ENCODE data around the gene KMT2A.
"Not testable (repeated sequence)": the region's sequence is repeated elsewhere in the genome, so short reads cannot be mapped to it uniquely, and the experiment has no call there.

KMT2A gene

DNA sequence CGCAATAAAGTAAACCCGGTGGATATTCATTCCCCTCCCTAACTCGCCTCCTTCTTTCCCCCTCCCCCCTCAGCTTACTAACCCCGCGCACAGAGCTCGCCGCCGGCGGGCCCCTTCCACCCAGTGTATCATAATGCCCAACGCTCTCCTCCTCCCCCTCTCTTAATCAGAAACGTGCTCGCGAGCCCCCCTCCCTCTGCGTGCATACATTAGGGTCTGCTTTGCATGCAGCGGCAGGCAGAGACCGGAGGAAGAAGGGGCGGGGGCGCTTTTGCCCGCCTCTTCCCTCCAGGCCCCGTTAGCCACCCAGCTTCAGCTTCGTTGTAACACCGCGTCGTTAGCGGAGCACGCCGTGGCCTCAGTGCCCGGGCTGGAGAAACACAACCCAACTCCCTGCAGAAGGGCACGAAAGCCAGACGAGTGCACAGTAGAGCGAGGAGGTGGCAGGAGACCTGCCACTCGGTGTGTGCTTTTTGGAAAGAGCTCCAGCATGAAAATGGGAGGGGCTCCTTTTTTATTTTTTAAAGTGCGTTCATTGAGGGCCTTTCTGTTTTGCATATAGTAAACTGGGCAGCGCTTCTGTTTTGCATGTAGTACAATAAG lies 901 bp upstream of the KMT2A start:
- peak; percentile 61 for DNase-seq (ENCODE audit: low read depth)

DNA sequence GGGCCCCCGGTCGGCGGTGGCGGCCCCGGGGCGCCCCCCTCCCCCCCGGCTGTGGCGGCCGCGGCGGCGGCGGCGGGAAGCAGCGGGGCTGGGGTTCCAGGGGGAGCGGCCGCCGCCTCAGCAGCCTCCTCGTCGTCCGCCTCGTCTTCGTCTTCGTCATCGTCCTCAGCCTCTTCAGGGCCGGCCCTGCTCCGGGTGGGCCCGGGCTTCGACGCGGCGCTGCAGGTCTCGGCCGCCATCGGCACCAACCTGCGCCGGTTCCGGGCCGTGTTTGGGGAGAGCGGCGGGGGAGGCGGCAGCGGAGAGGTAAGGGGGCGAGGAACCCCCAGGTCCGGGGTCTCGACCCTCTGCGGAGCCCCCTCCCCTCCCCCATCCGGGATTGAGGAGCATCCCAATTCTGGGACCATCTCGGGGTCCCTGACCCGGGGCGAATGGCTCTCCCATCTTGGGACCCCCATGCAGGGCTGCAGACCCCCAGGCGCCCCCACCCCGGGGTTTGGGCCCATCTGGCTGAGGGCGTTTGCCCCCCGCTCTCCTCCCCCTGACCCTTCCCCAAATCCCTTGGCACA lies 431 bp downstream of the KMT2A start:
- DNase-seq (ENCODE audit: low read depth): no peak

- peak; percentile 25 for DNase-seq (ENCODE audit: low read depth)
Measured at GRCh38 chr11:118437208-118438125, 1.2 kb downstream of the KMT2A start.

DNA sequence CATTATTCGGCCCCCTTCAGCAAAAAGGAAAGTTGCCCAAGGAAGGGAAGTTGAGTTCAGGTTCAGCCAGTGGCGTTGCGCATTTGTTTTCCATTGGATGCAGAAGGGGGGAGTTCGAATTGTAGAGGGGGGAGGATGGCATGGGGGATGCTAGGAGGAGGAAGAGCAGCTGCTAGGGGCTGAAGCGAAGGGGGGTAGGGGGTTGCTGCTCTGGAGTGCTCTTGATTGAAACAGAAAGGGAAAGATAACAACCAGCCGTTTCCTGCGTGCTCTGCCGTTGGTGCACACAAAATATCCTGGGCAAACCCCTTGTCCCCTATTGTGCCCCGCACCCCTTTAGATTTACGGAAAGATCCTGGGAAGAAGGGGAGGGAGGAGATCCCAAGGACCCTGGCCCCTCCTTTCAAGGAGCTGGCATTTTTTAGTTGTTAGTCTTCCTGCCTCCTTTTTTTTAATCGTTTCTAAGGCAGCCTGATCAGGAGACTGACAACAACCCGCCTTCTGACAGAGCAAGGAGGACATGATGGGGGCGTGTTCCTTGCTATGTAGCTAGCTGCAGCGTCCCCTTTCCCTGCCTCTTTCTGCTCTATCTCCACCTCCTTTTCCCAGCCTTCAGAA lies 2.1 kb downstream of the KMT2A start:
- peak; percentile 21 for DNase-seq (ENCODE audit: low read depth)

DNA sequence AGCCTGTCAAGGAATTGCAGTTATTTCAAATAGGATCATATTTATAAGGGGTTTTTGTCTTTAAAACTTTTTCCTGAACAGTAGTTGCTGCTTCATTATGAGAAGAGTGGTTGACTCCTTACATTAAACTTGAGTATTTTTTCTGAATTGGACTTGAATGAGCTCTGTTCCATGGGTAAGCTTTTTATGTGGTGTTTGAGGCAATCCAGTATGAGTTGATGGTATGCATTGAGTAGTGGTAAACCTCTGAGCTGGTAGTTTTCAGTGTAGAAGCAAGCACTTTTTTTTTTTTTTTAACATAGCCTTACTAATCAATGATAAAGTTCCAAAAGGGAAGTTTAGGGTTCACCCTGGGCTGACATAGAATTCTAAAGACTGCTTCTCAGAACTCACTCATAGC lies 3.4 kb downstream of the KMT2A start:
- DNase-seq (ENCODE audit: low read depth): no peak

DNA sequence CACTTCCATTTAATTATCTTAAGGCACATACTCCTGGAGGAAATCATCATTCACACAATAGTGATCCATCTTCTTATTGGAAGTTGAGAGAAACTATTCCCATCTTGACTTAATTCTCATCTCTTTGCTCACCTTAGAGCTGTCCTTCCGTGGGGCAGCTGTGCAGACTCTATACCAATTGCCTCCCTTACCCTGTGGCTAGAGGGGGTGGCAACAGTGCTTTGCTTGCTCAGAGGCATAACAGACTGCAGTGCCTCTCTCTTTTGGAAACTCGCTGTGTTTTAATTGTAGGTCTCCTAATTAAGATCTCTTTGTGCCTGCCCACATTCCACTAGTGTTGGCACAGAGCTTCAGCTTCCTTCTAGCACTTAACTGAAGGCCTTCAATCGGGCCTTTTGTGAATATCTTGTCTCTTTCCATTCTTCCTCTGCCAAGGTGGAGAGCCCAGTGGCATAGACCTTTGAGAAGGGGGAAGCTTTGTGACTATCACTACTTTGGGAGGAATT lies 5.5 kb downstream of the KMT2A start:
- DNase-seq (ENCODE audit: low read depth): no peak

GRCh38 chr11:118442301-118442700 lies 6.0 kb downstream of the KMT2A start:
- no peak for DNase-seq (ENCODE audit: low read depth)

GRCh38 chr11:118442908-118443589 lies 6.8 kb downstream of the KMT2A start:
- DNase-seq (ENCODE audit: low read depth): no peak

DNA sequence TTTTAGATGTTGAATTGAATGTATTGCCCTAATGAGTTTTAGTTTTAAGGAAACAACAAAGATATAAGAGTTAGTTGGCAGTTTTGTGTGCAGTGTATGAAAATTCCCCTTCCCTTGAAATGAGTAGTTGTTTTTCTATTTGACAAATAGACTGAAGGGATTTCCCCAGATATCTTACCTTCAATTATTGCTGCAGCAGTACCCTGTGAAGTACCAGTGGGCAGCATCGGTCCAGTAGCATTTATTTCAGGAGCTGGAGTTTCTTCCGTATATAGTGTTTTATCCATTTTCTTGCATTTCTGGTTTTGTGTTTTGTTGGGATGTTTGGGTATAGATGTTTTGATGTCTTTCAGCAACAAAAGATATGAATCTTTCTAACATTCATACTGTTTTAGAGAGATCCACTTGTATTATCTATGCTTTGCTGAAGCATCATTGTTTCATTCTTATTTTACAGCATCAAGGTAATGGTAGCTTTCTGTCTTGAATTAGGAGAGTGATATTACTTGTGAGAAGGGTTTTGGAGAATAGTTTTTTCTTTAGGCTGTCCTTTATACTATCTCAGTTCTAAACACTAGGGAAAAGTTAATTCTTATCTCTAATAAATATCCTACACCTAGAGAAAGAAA lies 7.4 kb downstream of the KMT2A start:
- no peak for DNase-seq (ENCODE audit: low read depth)

GRCh38 chr11:118447423-118447822 lies 11.1 kb downstream of the KMT2A start:
- DNase-seq (ENCODE audit: low read depth): no peak

DNA sequence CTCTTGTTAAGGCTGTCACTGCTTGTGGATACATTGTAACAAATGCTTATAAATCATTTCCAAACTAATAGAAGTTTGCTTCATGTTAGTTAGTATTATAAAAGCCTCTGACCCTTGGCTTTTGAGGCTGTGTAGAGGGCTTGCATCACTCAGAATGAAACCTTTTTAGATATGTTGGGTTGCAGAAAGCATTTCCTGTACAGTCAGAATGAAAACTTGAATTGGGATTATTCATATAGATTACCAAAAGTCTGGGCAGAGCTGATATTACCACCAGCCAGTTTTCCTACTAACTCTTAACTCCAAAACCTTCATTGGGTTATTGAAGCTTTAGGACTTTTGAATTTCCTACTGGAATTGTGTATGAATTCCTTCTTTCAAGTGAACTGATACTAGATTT lies 12.0 kb downstream of the KMT2A start:
- DNase-seq (ENCODE audit: low read depth): no peak

- DNase-seq (ENCODE audit: low read depth): no peak
Measured at GRCh38 chr11:118449316-118449918, 13.1 kb downstream of the KMT2A start.

DNA sequence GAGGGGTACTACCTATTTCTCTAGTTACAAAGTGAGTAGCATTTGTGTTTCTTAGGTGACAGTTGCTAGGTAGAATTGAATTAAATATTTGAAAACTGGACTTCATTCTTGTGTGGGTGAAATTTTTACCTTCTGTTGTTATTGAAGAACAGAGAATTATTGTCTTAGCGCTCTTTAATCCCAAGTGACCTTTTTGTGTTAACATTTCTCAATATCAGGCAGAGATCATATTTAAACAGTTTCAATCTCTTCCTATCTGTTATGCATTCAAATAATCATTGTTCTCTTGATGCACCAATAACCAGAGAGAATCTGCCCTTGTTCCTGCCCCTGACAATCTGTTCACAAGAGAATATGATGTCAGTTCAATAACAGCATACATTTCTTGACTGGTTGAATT lies 14.2 kb downstream of the KMT2A start:
- DNase-seq (ENCODE audit: low read depth): no peak

GRCh38 chr11:118462178-118462577 lies 25.9 kb downstream of the KMT2A start:
- no peak for DNase-seq (ENCODE audit: low read depth)

DNA sequence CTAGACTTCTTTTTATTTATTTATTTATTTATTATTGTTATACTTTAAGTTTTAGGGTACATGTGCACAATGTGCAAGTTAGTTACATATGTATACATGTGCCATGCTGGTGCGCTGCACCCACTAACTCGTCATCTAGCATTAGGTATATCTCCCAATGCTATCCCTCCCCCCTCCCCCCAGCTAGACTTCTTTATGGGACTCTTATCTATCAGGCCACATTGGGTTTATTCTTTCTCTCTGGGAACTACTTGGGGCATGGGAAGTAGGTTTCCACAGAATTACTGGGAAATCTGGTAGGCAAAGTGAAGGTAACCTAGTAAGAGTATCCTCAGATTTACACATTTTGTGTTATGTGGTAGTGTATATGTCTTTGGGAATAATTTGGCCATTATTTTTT lies 32.7 kb downstream of the KMT2A start:
- not testable (repeated sequence) for DNase-seq (ENCODE audit: low read depth)

GRCh38 chr11:118471030-118471429 lies 34.7 kb downstream of the KMT2A start:
- DNase-seq (ENCODE audit: low read depth): no peak

DNA sequence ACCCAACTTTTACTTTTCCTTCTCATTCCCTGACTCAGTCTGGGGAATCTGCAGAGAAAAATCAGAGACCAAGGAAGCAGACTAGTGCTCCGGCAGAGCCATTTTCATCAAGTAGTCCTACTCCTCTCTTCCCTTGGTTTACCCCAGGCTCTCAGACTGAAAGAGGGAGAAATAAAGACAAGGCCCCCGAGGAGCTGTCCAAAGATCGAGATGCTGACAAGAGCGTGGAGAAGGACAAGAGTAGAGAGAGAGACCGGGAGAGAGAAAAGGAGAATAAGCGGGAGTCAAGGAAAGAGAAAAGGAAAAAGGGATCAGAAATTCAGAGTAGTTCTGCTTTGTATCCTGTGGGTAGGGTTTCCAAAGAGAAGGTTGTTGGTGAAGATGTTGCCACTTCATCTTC lies 37.2 kb downstream of the KMT2A start:
- no peak for DNase-seq (ENCODE audit: low read depth)

- DNase-seq (ENCODE audit: low read depth): no peak
Measured at GRCh38 chr11:118476676-118477075, 40.4 kb downstream of the KMT2A start.

- DNase-seq (ENCODE audit: low read depth): not testable (repeated sequence)
Measured at GRCh38 chr11:118481238-118481637, 44.9 kb downstream of the KMT2A start.

- no peak for DNase-seq (ENCODE audit: low read depth)
Measured at GRCh38 chr11:118484405-118484804, 48.1 kb downstream of the KMT2A start.

- DNase-seq (ENCODE audit: low read depth): no peak
Measured at GRCh38 chr11:118485273-118485672, 49.0 kb downstream of the KMT2A start.
